GM20431 (cell line): ENCODE measurements around the gene POLH.
"Not testable (repeated sequence)": the region's sequence is repeated elsewhere in the genome, so short reads cannot be mapped to it uniquely, and the experiment has no call there.

Source experiments
- in situ Hi-C: fragments of 300-500 bp; cut with MseI, MboI; formaldehyde crosslinking; loops from one replicate; pipeline ENCODE4 v1.15.0; 2020; ENCODE audit warnings: low sequenced_read_pairs; ENCODE audit not compliant: unreplicated experiment

POLH gene

DNA sequence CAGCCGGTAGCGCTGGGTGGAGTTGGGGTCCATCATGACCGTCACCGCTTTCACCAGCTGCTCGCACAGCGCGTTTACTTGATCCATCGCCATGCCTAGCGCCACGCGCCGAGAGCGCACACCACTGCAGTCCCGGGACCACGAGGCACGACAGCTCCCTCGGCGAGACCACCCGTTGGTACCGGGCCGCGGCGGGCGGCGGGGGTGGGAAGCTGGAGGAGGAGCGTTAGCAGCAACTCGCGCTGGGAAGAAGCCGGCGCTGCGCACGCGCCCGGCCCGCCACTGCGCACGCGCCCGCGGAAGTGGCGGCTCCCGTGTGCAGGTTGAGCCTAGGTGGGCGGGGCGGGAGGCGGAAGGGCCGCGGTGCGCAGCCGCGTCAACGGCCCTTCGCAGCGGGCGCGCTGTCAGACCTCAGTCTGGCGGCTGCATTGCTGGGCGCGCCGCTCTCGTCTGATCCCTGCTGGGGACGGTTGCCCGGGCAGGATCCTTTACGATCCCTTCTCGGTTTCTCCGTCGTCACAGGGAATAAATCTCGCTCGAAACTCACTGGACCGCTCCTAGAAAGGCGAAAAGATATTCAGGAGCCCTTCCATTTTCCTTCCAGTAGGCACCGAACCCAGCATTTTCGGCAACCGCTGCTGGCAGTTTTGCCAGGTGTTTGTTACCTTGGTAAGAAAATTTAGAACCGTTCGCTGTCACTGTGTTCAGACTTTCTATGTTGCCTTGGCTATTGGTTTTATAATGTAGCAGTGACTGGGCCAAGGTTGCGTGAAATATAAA is at the start of gene POLH, which contains the start of gene XPO5:
POLH (plus strand) TSS at position 414 of the 780 bp plus-strand sequence. CDS start 6,135 bp downstream, outside the sequence.
XPO5 (minus strand) TSS at position 267 of the 780 bp plus-strand sequence; CDS start at position 93, 174 bp downstream.
- in situ Hi-C loops: no loop called here

DNA sequence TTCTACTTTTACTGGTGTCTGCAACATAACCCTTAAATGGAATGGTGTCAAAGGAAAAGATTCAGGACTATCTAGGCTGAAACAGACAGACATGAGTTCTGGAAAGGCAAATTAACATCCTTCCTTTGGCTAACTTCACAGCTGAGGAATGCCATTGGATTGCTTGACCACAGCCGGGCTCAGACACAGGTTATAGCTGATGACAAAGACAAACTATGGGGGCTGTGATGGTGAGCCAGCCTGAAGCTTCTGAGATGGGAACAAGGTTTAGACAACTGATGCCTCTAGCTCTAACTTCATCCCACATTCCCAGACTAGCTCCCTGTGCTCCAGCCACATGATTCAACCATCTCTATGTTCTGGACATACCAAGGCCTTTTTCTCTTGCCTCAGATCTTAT is 43.8 kb upstream of the POLH start:
- in situ Hi-C loops: no loop called here

DNA sequence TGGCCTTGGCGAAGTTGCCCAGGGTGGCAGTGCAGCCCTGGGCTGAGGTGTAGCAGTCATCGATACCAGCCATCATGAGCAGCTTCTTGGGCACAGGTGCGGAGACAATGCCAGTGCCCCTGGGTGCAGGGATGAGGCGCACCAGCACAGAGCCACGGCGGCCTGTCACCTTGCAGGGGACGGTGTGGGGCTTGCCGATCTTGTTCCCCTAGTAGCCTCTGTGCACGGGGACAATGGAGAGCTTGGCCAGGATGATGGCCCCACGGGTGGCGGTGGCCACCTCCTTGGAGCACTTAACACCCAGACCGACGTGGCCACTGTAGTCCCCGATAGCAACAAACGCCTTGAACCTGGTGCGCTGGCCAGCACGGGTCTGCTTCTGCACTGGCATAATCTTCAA is 37.0 kb upstream of the POLH start:
- in situ Hi-C loops: not testable (repeated sequence)

DNA sequence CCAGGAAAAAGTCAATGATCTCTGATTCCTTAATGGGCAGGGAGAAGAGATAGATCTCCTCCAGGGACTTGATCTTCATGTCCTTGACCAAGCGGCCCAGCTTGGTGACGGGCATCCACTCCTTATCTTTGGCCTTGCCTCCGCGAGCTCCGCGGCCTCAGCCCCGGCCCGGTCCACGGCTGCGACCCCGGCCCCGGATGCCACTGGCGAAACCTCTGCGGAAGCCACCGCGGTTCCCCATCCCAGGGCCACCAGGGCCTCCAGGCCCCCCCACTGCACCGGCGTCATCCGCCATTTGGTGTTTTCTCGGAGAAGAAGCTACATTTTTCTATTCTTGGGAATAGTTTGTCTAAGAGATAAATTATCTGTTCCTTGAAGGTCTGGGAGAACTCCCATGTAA is 36.6 kb upstream of the POLH start:
- in situ Hi-C loops: not testable (repeated sequence)

DNA sequence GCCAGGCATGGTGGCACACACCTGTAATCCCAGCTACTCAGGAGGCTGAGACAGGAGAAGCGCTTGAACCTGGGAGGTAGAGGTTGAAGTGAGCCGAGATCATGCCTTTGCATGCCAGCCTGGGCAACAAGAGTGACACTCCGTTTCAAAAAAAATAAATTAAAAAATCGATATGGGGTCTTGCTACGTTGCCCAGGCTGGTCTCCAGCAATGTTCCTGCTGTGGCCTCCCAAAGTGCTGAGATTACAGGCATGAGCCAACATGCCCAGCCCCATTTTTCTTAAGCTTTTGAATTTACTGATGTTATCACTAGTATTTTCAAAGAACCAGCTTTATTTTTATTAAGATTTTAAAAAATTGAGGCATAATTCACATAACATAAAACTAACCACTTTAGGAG is 35.5 kb upstream of the POLH start:
- in situ Hi-C loops: no loop called here

DNA sequence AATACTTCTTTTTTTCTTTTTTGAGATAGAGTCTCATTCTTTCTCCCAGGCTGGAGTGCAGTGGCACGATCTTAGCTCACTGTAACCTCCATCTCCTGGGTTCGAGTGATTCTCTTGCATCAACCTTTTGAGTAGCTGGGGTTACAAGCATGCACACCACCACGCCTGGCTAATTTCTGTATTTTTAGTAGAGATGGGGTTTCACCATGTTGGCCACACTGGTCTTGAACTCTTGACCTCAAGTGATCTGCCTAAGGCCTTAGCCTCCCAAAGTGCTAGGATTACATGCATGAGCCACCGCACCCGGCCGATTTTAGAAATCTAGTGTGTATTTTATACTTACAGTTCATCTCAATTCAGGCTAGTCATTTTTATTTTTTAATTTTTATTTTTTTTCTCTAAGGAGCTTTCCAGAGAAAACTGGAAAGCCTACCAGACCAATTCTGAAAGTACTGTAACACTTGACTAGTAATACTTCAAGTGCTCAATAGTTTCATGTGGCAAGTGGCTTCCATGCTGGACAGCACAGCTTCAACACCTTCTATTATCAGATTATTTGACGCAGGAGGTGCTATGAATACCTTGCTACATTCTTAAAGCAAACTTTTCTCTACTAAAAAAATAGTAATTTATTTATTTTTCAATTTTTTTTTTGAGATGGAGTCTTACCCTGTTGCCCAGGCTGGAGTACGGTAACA is 34.1 kb upstream of the POLH start:
- in situ Hi-C loops: no loop called here

DNA sequence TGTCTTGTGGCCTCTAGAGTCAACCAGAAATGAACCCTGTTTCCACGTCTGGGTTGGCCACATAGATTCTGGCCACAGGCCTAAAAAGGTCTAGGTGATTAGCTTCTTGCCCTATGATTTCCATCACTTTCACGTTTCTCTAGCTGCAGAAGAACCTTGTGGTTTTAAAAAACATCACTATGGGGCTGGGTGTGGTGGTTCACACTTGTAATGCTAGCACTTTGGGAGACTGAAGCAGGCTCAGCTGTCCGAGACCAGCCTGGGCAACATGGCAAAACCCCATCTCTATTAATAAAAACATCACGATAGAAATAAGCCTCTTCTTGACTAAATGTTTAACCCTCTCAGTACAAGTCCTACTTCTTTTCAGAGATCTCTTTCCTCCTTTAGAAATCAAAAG is 31.5 kb upstream of the POLH start:
- in situ Hi-C loops: no loop called here

DNA sequence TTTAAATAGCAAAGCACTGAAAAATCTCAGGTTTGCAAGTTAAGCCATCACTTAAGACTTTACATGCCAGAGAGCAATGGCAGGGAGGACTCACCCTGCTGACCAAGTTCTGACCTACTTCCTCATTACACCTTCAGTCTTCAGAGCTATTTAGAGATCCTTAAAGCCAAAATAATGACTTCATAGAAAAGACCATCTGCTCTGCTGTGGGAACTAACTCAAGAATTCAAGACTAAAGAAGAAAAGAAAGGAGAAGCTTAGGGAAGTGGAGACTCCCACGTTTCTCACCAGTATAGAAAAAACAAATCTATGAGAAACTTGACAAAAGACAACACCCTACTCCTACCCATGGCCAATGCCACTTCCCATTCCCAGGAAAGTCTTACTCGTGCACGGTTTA is 28.8 kb upstream of the POLH start:
- in situ Hi-C loops: no loop called here

DNA sequence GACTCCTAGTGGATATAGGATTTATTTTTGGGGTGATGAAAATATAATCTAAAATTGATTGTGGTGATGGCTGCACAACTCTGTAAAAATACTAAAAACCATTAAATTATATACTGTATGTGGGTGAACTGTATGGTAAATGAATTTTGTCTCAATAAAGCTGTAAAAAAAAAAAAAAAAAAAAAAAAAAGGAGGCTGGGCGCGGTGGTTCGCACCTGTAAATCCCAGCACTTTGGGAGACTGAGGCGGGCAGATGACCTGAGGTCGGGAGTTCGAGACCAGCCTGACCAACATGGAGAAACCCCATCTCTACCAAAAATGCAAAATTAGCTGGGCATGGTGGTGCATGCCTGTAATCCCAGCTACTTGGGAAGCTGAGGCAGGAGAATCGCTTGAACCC is 18.4 kb upstream of the POLH start:
- in situ Hi-C loops: not testable (repeated sequence)

DNA sequence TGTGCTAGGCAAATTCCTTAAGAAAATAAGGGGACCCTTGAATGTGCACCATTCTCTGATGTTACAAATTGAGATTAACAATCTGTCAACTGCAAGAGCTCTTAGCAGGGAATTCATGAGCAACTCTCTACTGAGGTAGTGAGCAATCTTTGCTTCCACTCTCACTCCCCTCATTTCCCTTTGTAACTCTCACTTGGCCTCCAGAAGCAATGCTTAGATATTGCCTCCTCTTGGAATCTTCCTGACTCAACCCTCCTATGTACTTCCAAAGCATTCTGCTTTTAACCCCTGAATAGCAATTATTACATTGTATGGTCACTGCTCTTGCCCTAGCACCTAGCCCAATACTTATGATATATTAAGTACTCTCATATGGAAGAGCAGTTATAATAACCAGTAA is 16.7 kb upstream of the POLH start:
- in situ Hi-C loops: no loop called here

DNA sequence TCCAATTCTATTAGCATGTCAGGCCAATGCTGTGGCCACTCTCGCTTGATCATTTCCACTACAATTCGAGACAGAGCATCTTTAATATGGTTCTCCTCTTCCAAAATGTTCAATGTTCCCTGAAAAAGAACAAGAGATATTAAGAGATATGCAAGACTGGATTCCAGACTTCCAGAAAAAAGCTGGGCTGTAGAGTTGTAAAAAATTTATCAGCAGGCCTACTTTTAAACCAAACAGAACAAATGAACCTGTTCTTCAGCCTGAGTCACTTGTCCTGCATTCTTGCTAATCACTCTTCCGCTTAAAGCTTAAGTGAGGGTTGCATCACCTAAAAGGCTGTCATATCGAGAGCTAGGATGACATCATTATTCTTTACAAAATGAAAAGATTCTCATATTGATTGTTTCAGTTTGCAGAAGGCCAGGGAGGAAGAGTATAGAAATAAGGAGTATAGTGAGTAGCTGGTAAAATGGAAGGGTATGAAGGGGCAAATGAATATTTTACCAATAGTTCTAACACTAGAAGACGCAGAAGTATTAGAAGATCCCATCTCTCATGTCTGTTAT is 5.0 kb upstream of the POLH start:
- in situ Hi-C loops: no loop called here

DNA sequence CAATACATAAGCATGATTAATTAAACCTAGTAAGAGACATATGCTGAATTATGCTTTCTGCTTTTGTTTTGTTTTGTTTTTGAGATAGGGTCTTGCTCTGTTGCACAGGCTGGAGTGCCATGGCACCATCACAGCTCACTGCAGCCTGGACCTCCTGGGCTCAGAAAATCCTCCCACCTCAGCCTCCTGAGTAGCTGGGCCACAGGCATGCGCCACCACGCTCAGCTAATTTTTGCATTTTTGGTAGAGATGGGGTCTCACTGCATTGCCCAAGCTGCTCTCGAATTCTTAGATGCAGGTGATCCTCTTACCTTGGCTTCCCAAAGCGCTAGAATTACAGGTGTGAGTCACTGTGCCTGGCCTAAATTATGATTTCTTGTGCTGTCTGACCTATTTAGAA is 4.0 kb upstream of the POLH start:
- in situ Hi-C loops: no loop called here

DNA sequence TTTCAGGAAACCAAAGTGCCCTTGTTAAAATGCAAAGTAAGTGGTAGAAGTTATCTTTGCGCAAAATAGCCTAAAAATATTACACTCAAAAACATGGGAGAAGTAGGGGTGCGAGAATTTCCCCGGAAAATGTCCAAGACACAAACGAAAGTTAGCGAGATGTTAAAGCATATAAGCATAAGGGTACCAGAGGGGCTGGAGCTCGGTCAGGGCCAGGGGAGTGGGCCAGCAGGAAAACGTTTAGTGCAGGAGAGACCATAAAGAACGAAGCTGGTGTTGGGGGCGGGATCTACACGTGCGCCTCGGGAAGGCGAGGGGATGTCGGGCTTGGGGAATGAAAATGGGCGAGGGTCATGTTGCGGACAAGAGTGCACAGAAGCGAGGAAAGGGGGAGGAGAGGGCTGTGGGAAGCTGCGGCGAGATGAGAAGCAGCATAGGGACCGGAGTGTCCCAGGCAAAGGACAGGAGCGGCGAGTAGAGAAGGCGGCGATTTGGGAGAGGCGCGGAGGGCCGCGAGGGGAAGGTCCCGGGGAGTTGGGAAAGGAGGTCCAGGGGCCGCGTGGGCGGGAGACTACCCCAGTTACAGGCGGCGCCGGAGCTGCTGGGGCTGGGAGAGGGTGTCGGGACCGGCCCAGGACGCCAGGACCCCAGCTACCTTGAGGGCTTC is 747 bp upstream of the POLH start:
- in situ Hi-C loops: no loop called here

DNA sequence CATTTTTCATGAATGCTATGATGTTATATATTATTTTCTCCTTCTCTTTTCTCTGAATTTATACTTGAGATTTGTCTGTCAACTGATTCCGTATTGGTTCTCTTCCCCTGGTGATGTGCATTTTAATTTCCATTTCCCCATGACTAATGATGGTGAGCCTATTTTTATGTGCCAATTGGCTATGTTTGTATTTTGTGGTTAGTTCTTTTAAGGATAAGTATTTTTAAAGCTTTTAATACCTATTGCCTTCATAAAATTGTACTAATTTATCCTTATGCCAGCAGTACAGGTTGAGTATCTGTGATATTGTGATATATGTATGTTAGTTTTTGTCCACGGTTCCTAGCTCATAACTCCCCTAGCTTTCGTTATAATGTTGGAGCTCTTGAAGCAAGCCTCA is 2.8 kb downstream of the POLH start:
- in situ Hi-C loops: no loop called here

DNA sequence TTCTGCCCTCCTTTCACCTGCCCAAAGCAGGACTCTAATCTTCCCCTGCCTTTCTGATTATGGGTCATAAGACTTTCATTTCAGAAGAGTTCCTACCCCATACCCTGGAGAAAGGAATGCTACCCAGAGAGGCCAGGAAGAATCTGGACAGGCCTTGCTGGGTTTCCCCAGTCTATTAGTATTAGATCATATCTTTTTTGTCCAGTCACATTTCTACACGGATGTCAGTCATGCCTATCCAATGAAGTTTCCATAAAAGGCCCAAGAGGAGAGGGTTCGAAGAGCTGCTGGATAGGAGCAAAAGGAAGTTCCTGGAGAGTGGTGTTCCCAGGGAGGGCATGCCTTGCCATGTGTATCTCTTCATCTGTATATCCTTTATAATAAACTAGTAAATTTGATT is 3.2 kb downstream of the POLH start:
- in situ Hi-C loops: no loop called here

DNA sequence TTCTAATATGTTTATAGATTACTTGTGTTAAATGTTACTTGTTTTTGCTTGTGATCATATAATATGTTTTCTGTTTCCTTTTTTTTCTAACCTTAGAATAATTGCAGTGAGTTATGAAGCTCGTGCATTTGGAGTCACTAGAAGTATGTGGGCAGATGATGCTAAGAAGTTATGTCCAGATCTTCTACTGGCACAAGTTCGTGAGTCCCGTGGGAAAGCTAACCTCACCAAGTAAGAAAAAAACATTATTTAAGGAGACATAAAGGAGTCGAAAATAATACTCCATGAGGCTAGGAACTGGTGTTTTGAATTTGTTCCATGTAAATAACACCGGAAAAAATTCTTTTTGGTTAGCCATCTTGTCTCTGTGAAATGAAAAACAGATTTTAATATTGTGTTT is 6.9 kb downstream of the POLH start:
- in situ Hi-C loops: no loop called here

DNA sequence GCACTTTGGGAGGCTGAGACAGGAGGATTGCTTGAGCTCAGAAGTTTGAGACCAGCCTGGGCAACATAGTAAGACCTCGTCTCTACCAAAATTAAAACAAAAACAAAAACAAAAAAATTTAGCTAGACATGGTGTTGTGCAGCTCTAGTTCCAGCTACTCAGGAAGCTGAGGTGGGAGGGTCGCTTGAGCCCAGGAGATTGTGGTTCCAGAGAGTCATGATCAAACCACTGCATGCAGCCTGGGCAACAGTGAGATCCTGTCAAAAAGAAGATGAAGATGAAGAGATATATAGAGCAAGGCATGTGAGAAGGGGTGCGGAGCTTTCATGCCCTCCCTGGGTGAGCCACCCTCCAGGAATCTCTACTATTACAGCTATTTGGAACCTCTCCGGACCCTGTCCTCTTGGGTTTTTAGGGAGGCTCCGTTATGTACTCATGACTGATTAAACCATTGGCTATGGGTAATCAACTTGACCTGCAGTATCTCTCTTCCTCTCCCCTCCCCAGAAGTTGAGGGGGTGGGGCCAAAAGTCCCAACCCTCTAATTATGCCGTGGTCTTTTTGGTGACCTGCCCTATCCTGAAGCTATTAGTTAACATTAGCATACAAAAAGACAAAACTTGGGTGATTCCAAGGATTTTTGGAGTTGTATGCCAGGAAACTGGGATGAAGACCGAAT is 9.0 kb downstream of the POLH start:
- in situ Hi-C loops: no loop called here

DNA sequence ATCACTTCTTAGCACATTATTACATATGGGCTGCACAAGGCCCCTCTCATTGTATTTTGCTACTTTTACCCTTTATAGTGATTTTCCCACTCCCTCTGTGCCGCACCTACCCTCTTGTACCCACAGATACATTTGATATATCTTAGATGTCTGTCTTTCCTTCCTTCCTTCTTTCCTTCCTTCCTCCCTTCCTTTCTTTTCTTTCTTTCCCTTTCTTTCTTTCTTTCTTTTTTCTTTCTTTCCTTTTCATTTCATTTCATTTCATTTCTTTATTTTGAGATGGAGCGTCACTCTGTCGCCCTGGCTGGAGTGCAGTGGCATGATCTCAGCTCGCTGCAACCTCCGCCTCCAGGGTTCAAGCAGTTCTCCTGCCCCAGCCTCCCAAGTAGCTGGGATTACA is 12.2 kb downstream of the POLH start:
- in situ Hi-C loops: no loop called here

DNA sequence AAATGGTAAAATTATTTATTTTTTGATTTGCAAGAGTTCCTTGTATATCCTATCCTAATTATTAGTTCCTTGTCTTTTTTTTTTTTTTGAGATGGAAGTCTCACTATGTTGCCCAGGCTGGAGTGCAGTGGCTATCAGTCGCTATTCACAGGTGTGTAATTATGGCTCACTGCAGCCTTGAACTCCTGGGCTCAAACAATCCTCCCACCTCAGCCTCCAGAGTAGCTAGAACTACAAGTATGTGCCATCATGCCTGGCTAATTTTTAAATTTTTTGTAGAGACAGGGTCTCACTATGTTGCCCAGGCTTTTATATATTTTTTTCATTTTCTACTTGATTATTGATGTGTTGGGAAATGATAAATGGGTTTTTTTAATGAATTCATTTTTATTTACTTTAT is 13.6 kb downstream of the POLH start:
- in situ Hi-C loops: not testable (repeated sequence)

DNA sequence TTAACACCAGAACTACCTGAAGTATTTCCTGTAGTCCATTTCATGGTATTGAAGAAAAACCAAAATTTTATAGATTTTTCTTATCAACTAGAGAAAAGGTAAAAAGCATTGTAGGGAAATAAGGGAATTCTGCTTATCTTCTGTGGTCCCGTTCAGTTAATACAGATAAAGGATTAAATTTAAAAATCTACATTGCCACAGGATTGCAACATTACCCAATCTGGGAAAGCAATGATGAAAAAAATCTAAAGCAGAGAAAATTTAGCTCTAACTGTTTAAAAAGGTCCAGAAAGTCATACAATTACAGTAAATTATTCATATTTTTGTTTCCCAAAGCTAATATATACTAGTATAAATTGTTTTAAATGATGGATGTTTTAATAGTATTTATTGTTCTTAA is 18.0 kb downstream of the POLH start:
- in situ Hi-C loops: no loop called here
